CD14-positive monocyte (primary cell): ENCODE results near the gene PRTN3. TPM values are rescaled to one million over a fixed set of nuclear protein-coding genes. Genes with fewer than 3 reads are reported as not detected.

ENCODE experiments used
- DNase-seq, 3 donors: peaks; one replicate each; pipeline ENCODE4 v3.0.0-alpha.2; 2011 to 2022
- H2AFZ ChIP-seq: 2 replicates; pipeline ENCODE4 v1.6.0; 2012; ENCODE audit warnings: mild to moderate bottlenecking, low read depth, low read length, inconsistent platforms; ENCODE audit not compliant: insufficient read depth, poor library complexity, severe bottlenecking
- H3K27ac ChIP-seq, 2 donors: 1 replicate in 1 of 2; 2 replicates in 1 of 2; pipeline ENCODE4 v1.5.1; 2012 to 2013; ENCODE audit warnings: low read length in 2 of 2, control low read depth in 1 of 2, inconsistent platforms in 1 of 2, low read depth in 1 of 2, mild to moderate bottlenecking in 1 of 2
- H3K27me3 ChIP-seq, 2 donors: one replicate each; pipeline versions ENCODE4 v1.6.0 to v1.6.1; 2011 to 2013; ENCODE audit warnings: low read length in 2 of 2; ENCODE audit not compliant: control insufficient read depth in 2 of 2, insufficient read depth in 2 of 2
- H3K36me3 ChIP-seq, 2 donors: replicated peaks in 1 of 2; 1 replicate in 1 of 2; 2 replicates in 1 of 2; pipeline versions ENCODE4 v1.5.1 to v1.6.1; 2012 to 2013; ENCODE audit warnings: low read length in 2 of 2, control low read depth in 1 of 2, inconsistent platforms in 1 of 2, mild to moderate bottlenecking in 1 of 2; ENCODE audit not compliant: insufficient read depth in 2 of 2, control insufficient read depth in 1 of 2
- H3K4me1 ChIP-seq, 2 donors: 1 replicate in 1 of 2; 2 replicates in 1 of 2; pipeline versions ENCODE4 v1.5.1 to v1.6.1; 2012 to 2013; ENCODE audit warnings: low read length in 2 of 2, control low read depth in 1 of 2, inconsistent platforms in 1 of 2, mild to moderate bottlenecking in 1 of 2, moderate library complexity in 1 of 2; ENCODE audit not compliant: insufficient read depth in 2 of 2, control insufficient read depth in 1 of 2
- H3K4me2 ChIP-seq: replicated peaks from 2 replicates; pipeline ENCODE3; 2012; ENCODE audit warnings: low read length, moderate library complexity, mild to moderate bottlenecking; ENCODE audit not compliant: poor library complexity, severe bottlenecking; ENCODE audit errors: extremely low read depth
- H3K4me3 ChIP-seq, 3 experiments: fragments of 200-600 bp in 1 of 3; sonication (generic) in 1 of 3; replicated peaks in 1 of 3; 1 replicate in 2 of 3; 2 replicates in 1 of 3; pipeline ENCODE4 v1.5.1; 2011 to 2013; ENCODE audit warnings: low read length in 3 of 3, mild to moderate bottlenecking in 3 of 3, control low read depth in 2 of 3, low read depth in 2 of 3, inconsistent platforms in 1 of 3, moderate library complexity in 1 of 3
- H3K79me2 ChIP-seq: 2 replicates; pipeline ENCODE4 v1.6.0; 2012; ENCODE audit warnings: mild to moderate bottlenecking, control low read depth, inconsistent platforms, low read length, moderate library complexity; ENCODE audit not compliant: insufficient read depth
- H3K9ac ChIP-seq: 2 replicates; pipeline ENCODE4 v1.6.0; 2017; ENCODE audit warnings: low read length, mild to moderate bottlenecking; ENCODE audit not compliant: insufficient read depth, poor library complexity, severe bottlenecking
- H3K9me3 ChIP-seq, 2 donors: replicated peaks in 1 of 2; 1 replicate in 1 of 2; 2 replicates in 1 of 2; pipeline versions ENCODE4 v1.5.1 to v1.6.1; 2012 to 2013; ENCODE audit warnings: low read length in 2 of 2, control low read depth in 1 of 2; ENCODE audit not compliant: control insufficient read depth in 1 of 2, insufficient read depth in 1 of 2
- H4K20me1 ChIP-seq: 2 replicates; pipeline ENCODE4 v1.6.0; 2012; ENCODE audit warnings: mild to moderate bottlenecking, low read length, control low read depth, moderate library complexity; ENCODE audit not compliant: insufficient read depth
- H3K27ac Mint-ChIP-seq, 7 donors: one replicate each; pipeline ENCODE4 v1.8.0; 2020; ENCODE audit warnings: mild to moderate bottlenecking in 7 of 7, mixed read lengths in 7 of 7, moderate library complexity in 6 of 7, inconsistent platforms in 2 of 7
- H3K27me3 Mint-ChIP-seq, 3 donors: one replicate each; pipeline ENCODE4 v1.8.0; 2021 to 2022; ENCODE audit warnings: low read depth in 3 of 3, mild to moderate bottlenecking in 3 of 3, mixed read lengths in 3 of 3, moderate library complexity in 3 of 3, inconsistent platforms in 1 of 3
- H3K36me3 Mint-ChIP-seq, 2 donors: one replicate each; pipeline ENCODE4 v1.8.0; 2020; ENCODE audit warnings: mixed read lengths in 2 of 2, inconsistent platforms in 1 of 2, mild to moderate bottlenecking in 1 of 2
- H3K4me1 Mint-ChIP-seq: one replicate; pipeline ENCODE4 v1.8.0; 2020; ENCODE audit warnings: mild to moderate bottlenecking, mixed read lengths
- H3K4me3 Mint-ChIP-seq, 2 donors: one replicate each; pipeline ENCODE4 v1.8.0; 2020; ENCODE audit warnings: mild to moderate bottlenecking in 2 of 2, mixed read lengths in 2 of 2, moderate library complexity in 1 of 2
- H3K9me3 Mint-ChIP-seq, 7 donors: one replicate each; pipeline ENCODE4 v1.8.0; 2020 to 2022; ENCODE audit warnings: mixed read lengths in 7 of 7, mild to moderate bottlenecking in 6 of 7, moderate library complexity in 6 of 7, inconsistent platforms in 2 of 7
- CTCF ChIP-seq: fragments of 200-600 bp; IDR thresholded peaks from one replicate; pipeline ENCODE4 v1.8.0; 2022; ENCODE audit warnings: antibody characterized with exemption, mild to moderate bottlenecking
- WGBS: methylation state at CpG from one replicate; pipeline ENCODE4 v1.1.5; 2013; ENCODE audit warnings: missing lambda C conversion rate; ENCODE audit not compliant: insufficient coverage; 5-methylcytosine and 5-hydroxymethylcytosine counted together
- intact Hi-C, 2 donors: fragments of 100-400 bp; cut with micrococcal nuclease; formaldehyde crosslinking; loops; one replicate each; pipeline versions ENCODE4 v1.15.0 to v1.15.1; 2023
- polyA plus RNA-seq, 3 donors: library from polyadenylated mRNA; depleted of rRNA in 1 of 3; unstranded in 2 of 3; stranded (reverse) in 1 of 3; fragments of 300-500 nt in 2 of 3; fragments of >200 nt in 1 of 3; fragmentation: Illumina TruSeq in 2 of 3; gene quantifications; 1 replicate in 2 of 3; 2 replicates in 1 of 3; pipeline ENCODE4 v1.2.3, GENCODE V29; 2012 to 2021

The PRTN3 gene
- polyA plus RNA-seq, 3 donors = 0.11 TPM; not detected in 2

DNA sequence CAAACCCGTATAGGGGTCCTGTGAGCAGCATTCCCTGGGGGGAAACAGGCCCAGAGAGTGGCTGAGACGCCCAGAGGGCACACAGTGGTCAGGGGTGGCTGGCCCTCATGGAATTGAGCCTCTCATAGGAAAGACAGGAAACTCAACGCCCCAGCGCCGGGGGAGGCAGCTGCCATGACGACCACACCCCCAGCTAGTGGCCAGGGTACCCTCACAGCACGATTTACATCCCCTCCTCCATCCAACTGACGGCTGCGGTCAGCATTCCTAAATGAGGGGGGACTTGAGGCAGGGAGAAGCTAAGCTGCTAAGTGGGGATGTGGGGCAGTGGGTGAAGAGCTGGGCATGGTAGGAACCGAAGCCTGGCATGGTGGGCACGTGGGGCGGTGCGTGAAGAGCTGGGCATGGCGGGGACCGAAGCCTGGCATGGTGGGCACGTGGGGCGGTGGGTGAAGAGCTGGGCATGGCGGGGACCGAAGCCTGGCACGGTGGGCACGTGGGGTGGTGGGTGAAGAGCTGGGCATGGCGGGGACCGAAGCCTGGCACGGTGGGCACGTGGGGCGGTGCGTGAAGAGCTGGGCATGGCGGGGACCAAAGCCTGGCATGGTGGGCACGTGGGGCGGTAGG is 42.2 kb downstream of the PRTN3 start:
- no peak overlapping the region for H3K27ac Mint-ChIP-seq
- H3K79me2 ChIP-seq = no peaks in the 10 kb centered on the region
- DNase-seq = no peak
- no peak overlapping the region for H3K4me3 ChIP-seq
- no peak for TF ChIP-seq CTCF
- H3K9me3 ChIP-seq = no peaks in the 10 kb centered on the region
- H3K4me1 ChIP-seq = no peaks in the 10 kb centered on the region
- peaks cover 64 to 92% of the 10 kb centered on the region in 2 donors for H3K36me3 Mint-ChIP-seq
- peaks cover 10% of the 10 kb centered on the region for H4K20me1 ChIP-seq
- no peak overlapping the region for H3K9ac ChIP-seq
- no peaks in the 10 kb centered on the region for H3K27me3 ChIP-seq
- H3K27me3 Mint-ChIP-seq = no peaks in the 10 kb centered on the region
- H3K9me3 Mint-ChIP-seq = peaks cover 0 to 3% (median 0%) of the 10 kb centered on the region in 7 donors
- no peak overlapping the region for H3K4me2 ChIP-seq
- intact Hi-C loops = no loop called here
- H3K36me3 ChIP-seq = peaks cover 56 to 68% of the 10 kb centered on the region in 2 donors
- H2AFZ ChIP-seq = no peak overlapping the region
- no peaks in the 10 kb centered on the region for H3K4me1 Mint-ChIP-seq
- H3K27ac ChIP-seq = no peak overlapping the region
- H3K4me3 Mint-ChIP-seq = no peak overlapping the region
- 100% methylated on average over 4 of the region's 30 CpGs for WGBS

DNA sequence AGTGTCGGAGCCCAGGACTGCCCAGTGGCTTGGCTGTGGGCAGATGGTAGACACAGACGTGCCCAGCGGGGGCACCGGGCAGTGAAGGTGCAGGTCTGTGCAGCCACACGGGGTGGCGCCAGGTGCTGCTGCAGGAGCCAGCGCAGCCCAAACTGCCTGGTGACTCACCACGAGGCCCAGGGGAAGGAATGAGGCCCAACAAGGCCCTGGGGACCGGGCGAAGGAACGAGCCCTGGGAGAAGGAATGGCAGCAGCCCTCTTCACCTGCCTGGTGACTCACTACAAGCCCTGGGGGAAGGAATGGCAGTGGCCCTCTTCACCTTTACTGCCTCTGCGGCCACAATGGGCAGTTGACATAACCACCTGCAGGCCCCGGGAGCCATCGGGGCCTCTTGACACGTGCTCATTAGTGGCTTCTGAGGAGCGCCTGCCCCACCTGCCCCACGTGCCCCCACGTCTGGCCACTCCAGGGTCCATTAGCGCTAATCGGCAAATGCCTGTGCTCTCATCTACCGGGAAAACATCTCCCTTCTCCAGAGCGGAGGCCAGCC is 42.9 kb downstream of the PRTN3 start:
- Histone ChIP-seq H3K4me3 (no peak overlapping the region), H3K4me1 (peaks cover 0 to 3% of the 10 kb centered on the region in 2 donors), H2AFZ (no peak overlapping the region), H3K79me2 (no peaks in the 10 kb centered on the region), H3K27ac (no peak overlapping the region), H3K27me3 (no peaks in the 10 kb centered on the region), H3K4me2 (no peak overlapping the region), H3K36me3 (peaks cover 56 to 68% of the 10 kb centered on the region in 2 donors), H3K9ac (no peak overlapping the region), H4K20me1 (peaks cover 12% of the 10 kb centered on the region), H3K9me3 (no peaks in the 10 kb centered on the region)
- no peak overlapping the region for H3K27ac Mint-ChIP-seq
- no peaks in the 10 kb centered on the region for H3K27me3 Mint-ChIP-seq
- peaks cover 64 to 94% of the 10 kb centered on the region in 2 donors for H3K36me3 Mint-ChIP-seq
- no peak overlapping the region for H3K4me3 Mint-ChIP-seq
- DNase-seq = no peak
- H3K4me1 Mint-ChIP-seq = peaks cover 4% of the 10 kb centered on the region
- intact Hi-C loops = no loop called here
- peaks cover 0 to 3% (median 0%) of the 10 kb centered on the region in 7 donors for H3K9me3 Mint-ChIP-seq
- no peak for TF ChIP-seq CTCF
- WGBS = 97% methylated on average over 21 of the region's 22 CpGs
